Endodermal cell (in vitro differentiated cells): ENCODE results near the gene TBL1X. TPM values are rescaled to one million over a fixed set of nuclear protein-coding genes. Genes with fewer than 3 reads are reported as not detected.
A peak's percentile ranks its signal among the peaks of the same experiment; 100 is the strongest.

Source experiments
- DNase-seq: peaks from one replicate; pipeline ENCODE4 v3.0.0-alpha.2; 2017
- H3K27ac ChIP-seq: 2 replicates; pipeline ENCODE4 v1.5.1; 2013; ENCODE audit warnings: mild to moderate bottlenecking, low read depth, low read length, moderate library complexity
- H3K27me3 ChIP-seq: 2 replicates; pipeline ENCODE4 v1.6.1; 2013; ENCODE audit warnings: mild to moderate bottlenecking, low read length, moderate library complexity; ENCODE audit not compliant: insufficient read depth, control insufficient read depth, poor library complexity, severe bottlenecking
- H3K36me3 ChIP-seq: 2 replicates; pipeline ENCODE4 v1.7.0; 2013; ENCODE audit warnings: mild to moderate bottlenecking, low read length, moderate library complexity; ENCODE audit not compliant: control insufficient read depth, insufficient read depth
- H3K4me1 ChIP-seq: one replicate; pipeline ENCODE4 v1.7.0; 2013; ENCODE audit warnings: low read length; ENCODE audit not compliant: control insufficient read depth, insufficient read depth
- H3K4me3 ChIP-seq: 2 replicates; pipeline ENCODE4 v1.5.1; 2013; ENCODE audit warnings: mild to moderate bottlenecking, low read length, moderate library complexity
- H3K9ac ChIP-seq: 2 replicates; pipeline ENCODE4 v1.6.1; 2013; ENCODE audit warnings: mild to moderate bottlenecking, low read length, moderate library complexity; ENCODE audit not compliant: poor library complexity, severe bottlenecking; ENCODE audit errors: extremely low read depth
- H3K9me3 ChIP-seq: 2 replicates; pipeline ENCODE4 v1.6.1; 2013; ENCODE audit warnings: mild to moderate bottlenecking, low read length, moderate library complexity; ENCODE audit not compliant: control insufficient read depth
- H3K27ac Mint-ChIP-seq: 2 replicates; pipeline ENCODE4 v1.8.0; 2020; ENCODE audit warnings: mixed read lengths
- H3K27me3 Mint-ChIP-seq: 2 replicates; pipeline ENCODE4 v1.8.0; 2021; ENCODE audit warnings: mild to moderate bottlenecking, mixed read lengths; ENCODE audit not compliant: insufficient read depth
- H3K36me3 Mint-ChIP-seq: 2 replicates; pipeline ENCODE4 v1.8.0; 2020; ENCODE audit warnings: low read depth, mixed read lengths
- H3K4me1 Mint-ChIP-seq: 2 replicates; pipeline ENCODE4 v1.8.0; 2020; ENCODE audit warnings: mixed read lengths
- H3K4me3 Mint-ChIP-seq: 2 replicates; pipeline ENCODE4 v1.8.0; 2020; ENCODE audit warnings: mild to moderate bottlenecking, moderate library complexity, mixed read lengths
- H3K9me3 Mint-ChIP-seq: 2 replicates; pipeline ENCODE4 v1.8.0; 2020; ENCODE audit warnings: mild to moderate bottlenecking, mixed read lengths
- WGBS, 2 experiments: methylation state at CpG; one replicate each; pipeline versions ENCODE4 v1.1.5 to v1.1.7; 2013; ENCODE audit warnings: missing lambda C conversion rate in 2 of 2, mixed read lengths in 1 of 2; ENCODE audit not compliant: insufficient coverage in 1 of 2, insufficient read length in 1 of 2; 5-methylcytosine and 5-hydroxymethylcytosine counted together
- total RNA-seq, 2 donors: library from RNA; stranded (reverse); fragmentation: NEBNext Ultra II Directional in 1 of 2; extraction: Animal tissue kit (Norgen Biotek cat#: 25700) in 1 of 2; gene quantifications; 2 replicates in 1 of 2; 3 replicates in 1 of 2; pipeline ENCODE4 v1.2.1, GENCODE V29; 2021
- TF ChIP-seq, protein P1 (sequence below): fragments of 200-600 bp; sonication (generic); conservative IDR thresholded peaks from 2 replicates; pipeline ENCODE4 v1.5.0; 2021; ENCODE audit warnings: antibody characterized with exemption, mild to moderate bottlenecking

TBL1X gene
- total RNA-seq, 2 donors from 2014 or later: 19.1 to 24.1 TPM

DNA sequence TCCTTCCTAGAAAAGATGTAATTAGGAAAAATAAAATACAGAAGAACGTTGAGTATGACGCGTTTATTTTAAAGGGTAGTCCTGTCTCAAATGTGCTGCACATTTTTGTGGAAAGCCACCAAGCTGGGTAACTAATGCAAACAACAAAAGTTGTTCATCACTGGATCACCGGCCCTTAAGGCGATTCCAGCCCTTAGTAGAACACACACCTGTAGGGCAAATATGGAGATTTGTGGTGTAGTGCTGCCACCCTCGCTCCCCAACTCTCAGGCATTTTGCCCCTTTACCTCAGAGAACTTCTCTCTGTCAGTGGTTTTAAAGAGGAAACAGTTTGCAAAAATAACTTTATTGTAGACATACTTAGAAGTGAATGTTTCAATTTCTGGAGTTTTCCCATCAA lies 1.9 kb downstream of the TBL1X start:
- H3K9ac ChIP-seq: peak overlapping the region; percentile 15
- TF ChIP-seq, protein P1, sequence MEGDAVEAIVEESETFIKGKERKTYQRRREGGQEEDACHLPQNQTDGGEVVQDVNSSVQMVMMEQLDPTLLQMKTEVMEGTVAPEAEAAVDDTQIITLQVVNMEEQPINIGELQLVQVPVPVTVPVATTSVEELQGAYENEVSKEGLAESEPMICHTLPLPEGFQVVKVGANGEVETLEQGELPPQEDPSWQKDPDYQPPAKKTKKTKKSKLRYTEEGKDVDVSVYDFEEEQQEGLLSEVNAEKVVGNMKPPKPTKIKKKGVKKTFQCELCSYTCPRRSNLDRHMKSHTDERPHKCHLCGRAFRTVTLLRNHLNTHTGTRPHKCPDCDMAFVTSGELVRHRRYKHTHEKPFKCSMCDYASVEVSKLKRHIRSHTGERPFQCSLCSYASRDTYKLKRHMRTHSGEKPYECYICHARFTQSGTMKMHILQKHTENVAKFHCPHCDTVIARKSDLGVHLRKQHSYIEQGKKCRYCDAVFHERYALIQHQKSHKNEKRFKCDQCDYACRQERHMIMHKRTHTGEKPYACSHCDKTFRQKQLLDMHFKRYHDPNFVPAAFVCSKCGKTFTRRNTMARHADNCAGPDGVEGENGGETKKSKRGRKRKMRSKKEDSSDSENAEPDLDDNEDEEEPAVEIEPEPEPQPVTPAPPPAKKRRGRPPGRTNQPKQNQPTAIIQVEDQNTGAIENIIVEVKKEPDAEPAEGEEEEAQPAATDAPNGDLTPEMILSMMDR: no peak
- no peaks in the 10 kb centered on the region for H3K27me3 ChIP-seq
- H3K4me1 Mint-ChIP-seq: peaks cover 25% of the 10 kb centered on the region
- no peak overlapping the region for H3K27ac ChIP-seq
- peaks cover 8% of the 10 kb centered on the region for H3K27me3 Mint-ChIP-seq
- no peak overlapping the region for H3K27ac Mint-ChIP-seq
- peak overlapping the region; percentile 74 for H3K4me3 ChIP-seq
- H3K4me3 Mint-ChIP-seq: peak overlapping the region; percentile 57
- 32% methylated on average over 3 of the region's 6 CpGs; no CpG with 5 or more reads in 1 of the 2 experiments for WGBS, 2 experiments
- H3K36me3 ChIP-seq: no peaks in the 10 kb centered on the region
- H3K9me3 ChIP-seq: no peaks in the 10 kb centered on the region
- peaks cover 54% of the 10 kb centered on the region for H3K9me3 Mint-ChIP-seq
- DNase-seq: no peak
- H3K4me1 ChIP-seq: peaks cover 4% of the 10 kb centered on the region
- H3K36me3 Mint-ChIP-seq: peaks cover 2% of the 10 kb centered on the region

DNA sequence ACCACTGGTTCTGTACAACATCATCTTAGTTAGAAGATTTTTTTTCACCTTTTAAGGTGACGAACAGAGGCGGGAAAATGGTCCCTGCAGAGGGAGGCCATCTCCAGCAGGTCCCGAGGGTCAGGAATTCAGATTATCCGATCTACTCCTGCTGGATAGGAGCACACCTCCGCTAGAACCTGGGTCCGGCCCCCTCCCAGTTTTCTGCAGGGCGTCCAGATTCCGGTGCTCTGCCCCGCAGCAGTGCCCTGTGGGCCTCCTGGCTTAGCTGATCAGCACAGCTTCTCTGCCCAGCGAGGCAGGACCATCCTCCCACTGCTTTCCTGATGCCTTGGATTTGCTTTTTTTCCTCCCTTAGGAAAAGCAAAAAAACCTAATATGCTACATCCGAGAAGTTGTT lies 2.3 kb downstream of the TBL1X start:
- WGBS, 2 experiments: 43 to 52% methylated on average over 5 to 11 of the region's 11 CpGs
- H3K9me3 Mint-ChIP-seq: peaks cover 53% of the 10 kb centered on the region
- H3K4me1 Mint-ChIP-seq: peaks cover 22% of the 10 kb centered on the region
- H3K27me3 ChIP-seq: no peaks in the 10 kb centered on the region
- H3K4me3 ChIP-seq: peak overlapping the region; percentile 74
- H3K9ac ChIP-seq: no peak overlapping the region
- no peak overlapping the region for H3K27ac Mint-ChIP-seq
- TF ChIP-seq, protein P1: no peak
- H3K4me1 ChIP-seq: peaks cover 4% of the 10 kb centered on the region
- H3K9me3 ChIP-seq: no peaks in the 10 kb centered on the region
- H3K27ac ChIP-seq: no peak overlapping the region
- H3K36me3 ChIP-seq: no peaks in the 10 kb centered on the region
- DNase-seq: no peak
- H3K36me3 Mint-ChIP-seq: peaks cover 2% of the 10 kb centered on the region
- H3K4me3 Mint-ChIP-seq: peak overlapping the region; percentile 57
- H3K27me3 Mint-ChIP-seq: peaks cover 8% of the 10 kb centered on the region

DNA sequence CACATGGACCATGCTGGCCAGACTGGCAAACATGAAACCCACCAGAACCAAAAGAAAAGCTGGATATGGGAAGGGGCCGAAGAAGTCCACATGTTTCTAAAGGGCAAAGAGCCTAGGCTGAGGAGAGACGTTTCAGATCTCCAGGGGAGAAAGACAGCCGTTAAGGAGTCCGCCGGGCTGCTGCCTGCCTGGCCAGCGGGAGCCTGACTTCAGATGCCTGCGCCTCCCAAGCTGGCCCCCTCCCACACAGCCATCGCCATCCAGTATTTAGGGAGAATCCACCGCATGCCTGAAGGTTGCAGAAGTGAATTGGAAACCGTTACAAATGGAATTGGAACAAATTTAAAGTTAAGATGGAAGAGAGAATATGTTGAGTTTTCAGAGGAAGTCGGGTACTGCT lies 2.9 kb downstream of the TBL1X start:
- no peak overlapping the region for H3K9ac ChIP-seq
- H3K4me3 ChIP-seq: peak overlapping the region; percentile 74
- TF ChIP-seq, protein P1: no peak
- H3K27me3 ChIP-seq: no peaks in the 10 kb centered on the region
- peaks cover 8% of the 10 kb centered on the region for H3K27me3 Mint-ChIP-seq
- DNase-seq: peak; percentile 51
- peaks cover 16% of the 10 kb centered on the region for H3K4me1 Mint-ChIP-seq
- WGBS, 2 experiments: 41 to 62% methylated on average over 5 to 11 of the region's 11 CpGs
- H3K27ac ChIP-seq: no peak overlapping the region
- no peaks in the 10 kb centered on the region for H3K9me3 ChIP-seq
- no peak overlapping the region for H3K27ac Mint-ChIP-seq
- H3K4me1 ChIP-seq: no peaks in the 10 kb centered on the region
- peaks cover 47% of the 10 kb centered on the region for H3K9me3 Mint-ChIP-seq
- H3K36me3 Mint-ChIP-seq: peaks cover 2% of the 10 kb centered on the region
- peak overlapping the region; percentile 57 for H3K4me3 Mint-ChIP-seq
- no peaks in the 10 kb centered on the region for H3K36me3 ChIP-seq
